Middle frontal gyrus (tissue), 1 donor: ENCODE data around the gene ADPRS.

ENCODE experiments used
- DNase-seq: peaks from one replicate; pipeline ENCODE4 v3.0.0-alpha.2; 2015; ENCODE audit warnings: low spot score; ENCODE audit errors: extremely low spot score

ADPRS gene

DNA sequence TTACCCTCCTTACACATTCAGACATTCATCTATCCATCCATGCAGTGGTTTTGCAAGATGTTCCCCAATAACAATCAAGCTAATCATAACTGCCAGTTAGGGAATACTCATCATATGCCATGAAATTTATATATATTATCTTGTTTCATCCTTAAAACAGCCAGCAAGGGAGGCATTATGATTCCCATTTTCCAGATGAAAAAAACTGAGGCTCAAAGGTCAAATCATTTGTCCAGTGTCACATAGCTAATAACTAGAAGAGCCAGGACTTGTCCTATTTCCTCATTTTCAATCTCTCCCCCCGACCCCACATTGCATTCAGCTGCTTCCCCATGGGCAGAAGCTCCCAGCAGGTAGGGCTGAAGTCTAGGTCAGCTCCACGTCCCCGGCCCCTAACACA is 43.3 kb downstream of the ADPRS start:
- no peak for DNase-seq

DNA sequence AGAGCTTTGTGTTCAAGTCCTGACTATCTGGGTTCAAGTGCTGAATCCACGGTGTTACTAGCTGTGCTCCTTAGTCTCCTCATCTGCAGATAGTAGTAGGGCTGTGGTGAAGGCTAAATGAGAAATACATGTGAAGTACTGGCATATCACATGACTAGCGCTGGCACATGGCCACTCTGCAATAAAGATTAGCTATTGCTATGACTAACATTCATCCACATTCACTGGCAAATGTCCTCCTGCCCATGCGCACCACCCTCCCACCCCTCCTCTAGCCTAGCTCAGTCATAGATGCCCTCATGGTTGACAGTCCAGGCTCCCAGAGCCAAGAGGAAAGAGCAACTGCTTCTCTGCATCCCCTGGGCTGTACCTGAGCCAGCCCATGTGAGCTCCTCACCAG is 44.8 kb downstream of the ADPRS start:
- no peak for DNase-seq

DNA sequence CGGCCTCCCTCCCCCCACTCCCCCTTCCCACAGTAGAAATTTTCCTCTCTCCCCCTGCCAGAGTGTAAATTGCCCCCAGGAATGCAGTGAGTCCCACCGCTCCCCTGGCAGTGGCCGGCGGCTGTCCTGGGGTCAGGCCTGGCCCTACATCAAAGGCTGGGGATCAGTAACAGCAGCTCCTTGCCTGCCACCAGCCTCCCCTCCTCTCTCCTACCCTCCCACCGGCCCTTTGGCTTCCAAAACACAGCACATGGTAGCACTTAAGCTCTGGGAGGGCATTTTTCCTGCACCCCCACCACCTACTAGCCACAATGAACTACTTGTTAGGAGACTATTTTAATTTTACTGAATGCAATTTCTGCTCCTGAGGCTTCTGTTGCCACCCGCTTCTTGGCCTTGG is 45.3 kb downstream of the ADPRS start:
- DNase-seq: no peak

DNA sequence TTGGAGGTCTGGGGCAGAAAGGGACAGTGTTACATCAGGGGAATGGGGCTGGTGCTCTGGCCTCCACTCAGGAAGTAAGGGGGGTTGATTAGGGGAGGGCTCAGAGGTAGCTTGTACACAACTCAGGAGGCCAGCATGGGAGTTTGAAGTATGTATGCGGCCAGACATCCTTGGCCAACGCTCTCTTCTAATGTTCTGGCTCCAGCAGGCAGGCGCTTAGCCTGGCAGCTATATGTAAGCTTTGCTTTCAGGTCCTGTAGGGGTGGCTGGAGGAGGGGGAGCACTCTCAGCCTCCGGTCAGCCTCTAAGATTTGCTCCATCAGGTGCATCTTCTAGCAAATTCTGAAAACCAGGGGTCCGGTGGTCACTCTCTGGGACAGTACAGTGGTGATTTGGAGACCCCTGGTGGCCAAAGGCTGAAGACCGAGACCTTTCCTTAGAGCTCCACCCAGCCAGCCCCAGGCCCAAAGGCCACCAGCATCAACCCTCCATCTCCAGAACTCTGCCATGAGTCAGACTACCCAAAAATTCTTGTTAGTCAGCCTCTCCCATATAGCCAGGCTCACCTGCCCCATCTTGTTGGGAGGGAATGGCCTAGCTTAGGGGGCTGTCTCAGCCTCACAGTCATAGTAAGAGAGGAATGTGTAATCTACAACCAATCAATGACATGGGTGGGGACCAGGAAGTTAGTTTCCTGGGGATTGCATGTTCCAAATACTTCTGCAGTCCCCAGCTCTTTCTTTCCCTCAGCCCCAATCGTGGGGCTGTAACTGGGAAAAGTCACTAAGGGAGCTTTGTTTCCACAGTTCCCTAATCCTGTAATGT is 46.0 kb downstream of the ADPRS start:
- no peak for DNase-seq

DNA sequence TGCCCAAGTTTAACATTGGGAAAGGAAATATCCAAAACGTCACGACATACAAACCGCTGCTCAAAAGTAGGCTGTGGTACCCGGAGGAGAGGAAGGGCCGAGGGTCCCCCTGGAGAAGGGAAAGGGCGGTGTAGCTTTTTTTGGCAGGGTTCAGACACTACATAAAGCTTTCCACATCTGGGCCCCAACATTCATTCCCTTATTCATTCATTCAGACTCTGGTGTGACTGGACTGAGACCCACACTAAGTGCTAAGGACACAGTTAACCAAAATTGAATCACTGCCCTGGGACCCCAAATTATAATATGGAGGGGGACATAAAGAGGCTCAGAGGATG is 46.6 kb downstream of the ADPRS start:
- DNase-seq: no peak

DNA sequence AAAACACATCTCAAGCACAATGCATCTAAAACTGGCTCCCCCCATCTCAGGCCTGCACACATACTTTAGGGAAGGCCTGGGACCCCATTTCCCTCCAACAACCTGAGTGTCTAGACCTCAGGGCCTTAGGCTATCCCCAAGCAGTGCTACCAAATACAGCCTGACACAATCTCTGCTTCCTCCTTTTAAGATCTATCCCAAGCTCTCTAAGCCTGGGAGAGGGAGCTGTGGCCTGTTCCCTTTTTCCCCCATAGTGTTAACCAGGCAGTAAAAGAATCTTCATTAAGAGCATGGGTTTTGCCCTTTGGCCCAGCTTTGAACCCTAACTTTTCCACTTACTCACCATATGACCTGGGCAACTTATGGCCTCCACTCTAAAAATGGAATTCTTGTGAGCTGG is 47.1 kb downstream of the ADPRS start:
- no peak for DNase-seq

DNA sequence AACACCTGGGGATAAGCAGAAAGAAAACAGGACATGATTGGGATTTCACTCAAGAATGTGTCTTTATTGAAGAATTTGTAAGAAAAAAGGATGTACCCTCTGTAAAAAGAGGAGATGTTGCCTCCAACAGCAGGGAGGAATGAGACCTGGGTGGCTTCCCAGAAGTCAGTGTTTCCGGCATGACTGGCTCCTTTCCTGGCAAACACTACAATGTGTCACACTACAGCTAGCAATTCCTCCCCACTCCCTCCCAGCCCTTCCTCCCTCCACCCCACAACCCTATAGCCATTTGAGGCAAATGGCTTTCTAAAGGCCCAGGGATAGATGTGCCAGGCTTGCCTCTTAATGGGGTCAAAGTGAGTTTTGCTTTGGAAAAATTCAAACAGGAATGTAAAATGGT is 47.8 kb downstream of the ADPRS start:
- no peak for DNase-seq

DNA sequence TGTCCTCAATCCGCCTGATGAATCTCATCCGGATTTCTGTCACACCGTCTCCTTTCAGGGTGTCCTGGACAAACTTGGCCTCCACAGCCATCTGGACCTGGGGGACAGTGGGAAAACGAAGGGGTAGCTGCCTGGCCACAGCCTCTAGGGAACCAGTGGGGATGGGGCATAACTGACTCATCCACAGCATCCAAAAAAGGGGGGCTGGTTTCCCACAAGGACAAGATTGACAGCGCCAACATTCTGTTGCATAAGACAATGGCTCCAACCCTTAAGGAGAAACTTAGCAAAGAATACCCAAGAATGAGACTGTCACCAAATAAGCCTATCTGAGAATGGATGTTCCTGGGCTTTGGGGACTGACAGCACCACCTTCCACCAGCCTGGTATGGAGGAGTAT is 48.5 kb downstream of the ADPRS start:
- no peak for DNase-seq

DNA sequence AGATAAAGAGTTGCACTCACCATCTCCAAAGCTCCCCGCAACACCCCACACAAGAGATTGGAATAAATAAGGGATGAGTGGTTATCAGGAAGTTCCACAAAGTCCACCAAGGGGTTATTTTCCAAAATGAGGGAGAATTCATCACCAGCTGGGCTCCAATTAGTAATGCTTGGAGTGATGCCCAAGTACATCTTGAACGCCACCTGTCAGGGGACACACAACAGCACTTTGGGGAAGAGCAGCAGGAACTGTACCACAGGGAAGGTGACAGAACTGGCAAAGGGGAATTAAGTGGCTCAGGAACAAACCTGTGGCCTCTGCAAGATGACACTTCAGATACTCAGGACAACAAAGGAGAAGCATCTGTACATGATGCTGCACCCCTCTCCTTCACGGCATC is 49.1 kb downstream of the ADPRS start:
- DNase-seq: no peak

DNA sequence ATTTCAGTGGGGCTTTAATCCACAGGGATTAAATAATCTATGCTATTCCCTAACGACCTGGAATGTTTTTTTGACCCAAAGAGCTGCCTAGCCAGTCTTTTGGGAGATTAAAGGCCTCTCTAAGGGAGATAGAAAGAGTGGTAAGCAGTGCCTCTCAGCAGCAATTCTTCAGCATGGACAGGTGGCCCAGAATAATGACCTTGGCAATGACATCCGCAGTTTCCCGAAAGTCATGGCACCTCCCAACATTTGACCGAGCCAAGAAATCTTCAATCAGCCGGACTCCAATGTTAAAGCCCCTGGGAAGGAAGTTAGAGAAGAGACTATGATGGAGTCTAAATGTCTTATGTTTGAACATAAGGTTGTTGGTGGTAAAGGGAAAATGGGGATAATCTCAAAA is 50.8 kb downstream of the ADPRS start:
- DNase-seq: no peak

DNA sequence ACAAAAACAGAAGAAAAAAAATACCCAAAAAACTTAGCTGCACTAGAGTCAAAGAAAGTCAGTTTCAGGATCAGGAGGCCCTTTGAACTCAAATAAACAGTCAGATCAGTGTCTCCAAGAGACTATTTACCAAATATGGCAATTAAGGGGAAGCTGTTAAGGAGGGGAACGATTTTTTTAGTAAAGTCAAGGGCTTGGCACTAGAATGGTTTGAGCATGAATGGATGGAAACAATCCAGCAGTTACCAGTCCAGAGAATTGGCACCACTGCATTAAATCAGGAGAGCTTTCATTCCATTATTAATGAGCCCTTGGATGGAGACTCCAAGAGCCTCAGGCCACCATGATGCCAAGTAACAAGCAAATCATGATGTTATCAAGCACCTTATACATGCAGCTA is 53.4 kb downstream of the ADPRS start:
- no peak for DNase-seq

DNA sequence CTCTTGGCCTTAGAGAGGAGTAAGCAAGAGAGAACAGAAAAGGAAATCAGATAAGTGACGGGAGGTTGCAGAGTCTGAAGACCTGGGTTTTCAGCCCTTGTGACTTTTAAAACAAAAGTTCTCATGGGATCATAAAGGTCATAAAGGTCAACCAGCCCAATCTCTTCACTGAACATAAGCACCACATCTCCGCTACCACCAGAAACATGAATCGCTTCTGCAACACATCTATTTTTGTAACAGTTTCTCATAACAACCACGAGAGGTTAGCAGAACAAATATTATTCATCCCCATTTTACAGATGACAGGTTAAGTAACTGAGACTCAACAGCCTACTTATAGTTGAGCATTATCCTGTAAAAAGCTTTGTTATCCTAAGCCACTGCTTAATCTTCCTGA is 54.7 kb downstream of the ADPRS start:
- DNase-seq: no peak
